GM20000 (cell line): ENCODE results near the gene COPS8.

Source experiments
- DNase-seq: peaks from one replicate; pipeline ENCODE4 v3.0.0; 2012; ENCODE audit warnings: low spot score
- TF ChIP-seq, protein P1 (sequence below): IDR thresholded peaks from 2 replicates; pipeline ENCODE4 v1.5.1; 2012; ENCODE audit warnings: mild to moderate bottlenecking, control low read depth; ENCODE audit errors: extremely low read depth, missing control alignments

COPS8 gene

DNA sequence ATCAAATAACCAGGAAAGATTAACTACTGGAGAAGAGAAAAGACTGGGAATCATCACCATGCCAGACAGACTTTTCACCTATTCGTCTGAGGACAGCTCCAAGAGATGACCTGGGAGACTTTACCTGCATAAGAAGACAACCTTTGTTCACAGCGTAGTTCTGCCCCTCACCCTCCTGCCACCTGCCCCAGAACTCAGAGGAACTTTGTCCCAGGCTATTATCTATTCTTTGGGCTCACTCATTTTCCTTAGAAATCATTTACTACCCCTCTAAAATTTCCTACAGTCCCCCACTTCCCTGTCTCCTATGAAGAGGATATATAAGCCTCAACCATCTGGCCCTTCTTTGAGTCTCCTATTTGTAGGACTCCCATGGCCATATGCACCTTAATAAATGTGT lies 19.3 kb upstream of the COPS8 start:
- no peak for DNase-seq
- TF ChIP-seq, protein P1, sequence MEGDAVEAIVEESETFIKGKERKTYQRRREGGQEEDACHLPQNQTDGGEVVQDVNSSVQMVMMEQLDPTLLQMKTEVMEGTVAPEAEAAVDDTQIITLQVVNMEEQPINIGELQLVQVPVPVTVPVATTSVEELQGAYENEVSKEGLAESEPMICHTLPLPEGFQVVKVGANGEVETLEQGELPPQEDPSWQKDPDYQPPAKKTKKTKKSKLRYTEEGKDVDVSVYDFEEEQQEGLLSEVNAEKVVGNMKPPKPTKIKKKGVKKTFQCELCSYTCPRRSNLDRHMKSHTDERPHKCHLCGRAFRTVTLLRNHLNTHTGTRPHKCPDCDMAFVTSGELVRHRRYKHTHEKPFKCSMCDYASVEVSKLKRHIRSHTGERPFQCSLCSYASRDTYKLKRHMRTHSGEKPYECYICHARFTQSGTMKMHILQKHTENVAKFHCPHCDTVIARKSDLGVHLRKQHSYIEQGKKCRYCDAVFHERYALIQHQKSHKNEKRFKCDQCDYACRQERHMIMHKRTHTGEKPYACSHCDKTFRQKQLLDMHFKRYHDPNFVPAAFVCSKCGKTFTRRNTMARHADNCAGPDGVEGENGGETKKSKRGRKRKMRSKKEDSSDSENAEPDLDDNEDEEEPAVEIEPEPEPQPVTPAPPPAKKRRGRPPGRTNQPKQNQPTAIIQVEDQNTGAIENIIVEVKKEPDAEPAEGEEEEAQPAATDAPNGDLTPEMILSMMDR: no peak

GRCh38 chr2:237068005-237068576 lies 17.6 kb upstream of the COPS8 start:
- DNase-seq: no peak
- TF ChIP-seq, protein P1: no peak

DNA sequence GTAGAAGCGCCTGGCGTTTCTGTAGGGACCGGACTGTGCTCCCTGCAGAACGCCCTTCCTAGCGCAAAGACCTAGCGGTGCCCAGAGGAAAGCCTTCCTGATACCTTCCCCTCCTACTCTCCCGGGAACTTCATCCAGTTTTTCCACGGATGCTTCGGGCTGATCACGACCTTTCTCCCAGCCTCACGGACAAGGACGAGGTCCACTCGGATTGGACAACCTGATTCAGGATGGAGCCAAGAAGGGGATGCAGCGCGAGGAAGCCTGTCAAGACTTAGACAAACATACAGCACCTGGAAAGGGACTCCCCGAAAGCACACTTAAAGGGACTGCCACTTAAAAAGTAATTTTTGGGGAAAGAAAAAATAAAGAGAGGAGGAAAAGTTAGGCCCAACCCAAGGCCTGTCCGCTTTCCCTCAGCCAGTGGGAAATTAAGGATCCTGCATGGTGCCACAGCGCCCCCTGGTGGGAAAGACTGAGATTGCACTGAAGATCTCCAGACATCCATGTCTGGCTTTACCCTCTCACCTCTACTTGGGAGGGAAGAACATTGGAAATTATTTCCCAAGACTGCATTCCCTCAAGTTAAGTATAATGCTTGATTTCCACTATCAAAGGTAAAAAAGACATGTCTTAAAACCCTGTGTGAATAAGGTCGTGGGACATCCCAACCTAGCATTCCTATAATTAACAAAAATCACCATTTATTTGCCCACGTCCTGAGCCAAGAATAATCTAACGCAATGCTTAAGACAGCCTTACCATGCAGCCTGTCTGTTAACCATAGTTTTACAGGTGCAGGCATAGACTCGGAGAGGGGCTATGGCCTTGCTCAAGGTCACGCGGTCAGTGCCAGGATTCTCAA lies 13.4 kb upstream of the COPS8 start:
- TF ChIP-seq, protein P1: peak; percentile 96
- peak; percentile 53 for DNase-seq

DNA sequence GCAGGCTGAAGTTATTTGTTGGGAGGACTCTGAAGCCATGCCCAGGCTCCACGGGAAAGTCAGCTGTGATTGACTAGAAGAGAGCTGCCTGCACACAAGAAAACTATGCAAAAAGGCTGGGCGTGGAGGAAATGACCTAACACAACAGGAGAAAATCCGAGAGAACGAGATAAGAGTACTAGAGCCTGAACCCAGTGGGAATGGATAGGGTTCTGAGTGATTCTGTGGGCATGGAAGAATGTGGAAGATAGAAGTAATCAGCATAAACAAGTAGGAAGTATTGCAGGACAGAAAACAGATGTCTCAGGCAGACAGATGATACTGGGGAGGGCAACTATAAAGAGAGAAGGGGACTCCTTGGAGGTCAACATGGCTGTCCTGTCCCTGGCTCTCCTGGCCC lies 12.1 kb upstream of the COPS8 start:
- TF ChIP-seq, protein P1: no peak

GRCh38 chr2:237074211-237074993 lies 11.3 kb upstream of the COPS8 start:
- DNase-seq: no peak

More for the DNA sequence above, 12.1 kb upstream of the COPS8 start:
- no peak for DNase-seq

DNA sequence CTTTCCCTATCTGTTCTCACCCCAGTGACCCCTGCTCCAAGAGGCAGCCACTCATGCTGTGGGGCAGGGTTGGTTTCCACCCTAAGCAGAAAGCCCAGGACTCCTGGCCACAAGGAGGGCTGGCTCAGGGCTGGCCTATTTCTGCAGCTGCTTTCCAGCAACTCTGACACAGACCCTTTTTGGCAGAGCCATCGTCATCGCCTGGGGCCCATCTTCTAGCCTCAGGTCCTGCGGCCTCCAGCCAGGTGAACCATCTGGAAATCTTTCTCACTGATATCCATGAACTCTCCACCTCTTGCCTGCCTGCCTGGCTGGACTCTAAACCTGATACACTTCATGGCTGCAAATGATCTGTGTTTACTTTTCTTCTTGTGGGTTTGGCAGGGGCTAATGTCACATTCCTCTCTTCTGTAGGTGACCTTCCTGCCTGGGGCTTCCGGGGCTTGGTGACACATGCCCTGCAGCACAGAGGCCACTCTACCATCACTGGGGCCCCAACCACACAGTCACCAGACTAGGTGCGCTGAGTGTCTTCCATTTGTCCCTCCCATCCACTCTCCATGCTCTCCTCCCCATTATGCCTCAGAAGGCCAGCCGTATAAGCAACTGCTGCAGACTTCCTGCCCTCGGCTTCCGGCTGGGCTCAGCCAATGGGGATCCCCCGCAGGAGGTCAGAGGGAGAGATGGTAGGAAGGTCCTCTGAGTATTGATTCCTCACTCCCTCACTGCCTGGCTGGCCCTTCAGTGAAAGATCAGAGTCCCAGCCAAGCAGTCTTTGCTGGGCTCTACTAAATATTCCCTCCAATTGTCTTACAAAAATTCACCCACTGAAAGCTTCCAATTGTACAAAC lies 9.7 kb upstream of the COPS8 start:
- DNase-seq: no peak
- TF ChIP-seq, protein P1: no peak

More at GRCh38 chr2:237074211-237074993, 11.3 kb upstream of the COPS8 start:
- TF ChIP-seq, protein P1: no peak
